HG02884 (cell line): ENCODE results near the gene VRK1.

ENCODE experiments used
- ATAC-seq: cut with Tn5 transposase; IDR thresholded peaks from one replicate; pipeline ENCODE4 v1.9.1; 2021; ENCODE audit warnings: mild to moderate bottlenecking, moderate library complexity; ENCODE audit not compliant: unreplicated experiment

Gene VRK1

GRCh38 chr14:96823652-96824051 is 26.5 kb downstream of the VRK1 start:
- ATAC-seq = no peak

- ATAC-seq = no peak
Observed at GRCh38 chr14:96824283-96824682, 27.1 kb downstream of the VRK1 start.

- ATAC-seq = no peak
Observed at GRCh38 chr14:96826818-96827217, 29.6 kb downstream of the VRK1 start.

GRCh38 chr14:96827290-96827689 is 30.1 kb downstream of the VRK1 start:
- no peak for ATAC-seq

GRCh38 chr14:96829791-96830190 is 32.6 kb downstream of the VRK1 start:
- no peak for ATAC-seq

- ATAC-seq = no peak
Observed at GRCh38 chr14:96830946-96831345, 33.8 kb downstream of the VRK1 start.

GRCh38 chr14:96832351-96832750 is 35.2 kb downstream of the VRK1 start:
- no peak for ATAC-seq

- no peak for ATAC-seq
Observed at GRCh38 chr14:96838449-96838848, 41.3 kb downstream of the VRK1 start.

- ATAC-seq = no peak
Observed at GRCh38 chr14:96839251-96839650, 42.1 kb downstream of the VRK1 start.

GRCh38 chr14:96843137-96843536 is 46.0 kb downstream of the VRK1 start:
- no peak for ATAC-seq

- no peak for ATAC-seq
Observed at GRCh38 chr14:96844857-96845570, 47.8 kb downstream of the VRK1 start.

GRCh38 chr14:96847451-96847850 is 50.3 kb downstream of the VRK1 start:
- no peak for ATAC-seq

- ATAC-seq = no peak
Observed at GRCh38 chr14:96848011-96848410, 50.8 kb downstream of the VRK1 start.

- no peak for ATAC-seq
Observed at GRCh38 chr14:96849733-96850132, 52.6 kb downstream of the VRK1 start.

GRCh38 chr14:96851694-96852381 is 54.7 kb downstream of the VRK1 start:
- ATAC-seq = no peak

- ATAC-seq = no peak
Observed at GRCh38 chr14:96852823-96853422, 55.7 kb downstream of the VRK1 start.

- ATAC-seq = no peak
Observed at GRCh38 chr14:96858643-96859042, 61.5 kb downstream of the VRK1 start.

GRCh38 chr14:96861568-96862310 is 64.6 kb downstream of the VRK1 start:
- no peak for ATAC-seq

- no peak for ATAC-seq
Observed at GRCh38 chr14:96863327-96863985, 66.3 kb downstream of the VRK1 start.

GRCh38 chr14:96863986-96864330 is 66.8 kb downstream of the VRK1 start:
- no peak for ATAC-seq

GRCh38 chr14:96867634-96868033 is 70.5 kb downstream of the VRK1 start:
- ATAC-seq = no peak
